Nephron progenitor cell (in vitro differentiated cells): Measurements from ENCODE around the gene MATN1.

ENCODE experiments used
- DNase-seq: peaks from one replicate; pipeline ENCODE4 v3.0.0; 2021
- H3K27ac Mint-ChIP-seq: 2 replicates; pipeline ENCODE4 v1.8.0; 2021; ENCODE audit warnings: mild to moderate bottlenecking, moderate library complexity, mixed read lengths
- H3K27me3 Mint-ChIP-seq: 2 replicates; pipeline ENCODE4 v1.8.0; 2021; ENCODE audit warnings: mild to moderate bottlenecking, low read depth, mixed read lengths; ENCODE audit not compliant: poor library complexity
- H3K36me3 Mint-ChIP-seq: 2 replicates; pipeline ENCODE4 v1.8.0; 2021; ENCODE audit warnings: low read depth, mixed read lengths
- H3K4me1 Mint-ChIP-seq: 2 replicates; pipeline ENCODE4 v1.8.0; 2021; ENCODE audit warnings: mixed read lengths
- H3K4me3 Mint-ChIP-seq: 2 replicates; pipeline ENCODE4 v1.8.0; 2021; ENCODE audit warnings: mild to moderate bottlenecking, moderate library complexity, mixed read lengths
- H3K9me3 Mint-ChIP-seq: 2 replicates; pipeline ENCODE4 v1.8.0; 2021; ENCODE audit warnings: mild to moderate bottlenecking, moderate library complexity, mixed read lengths
- TF ChIP-seq, protein P1 (sequence below): fragments of 200-600 bp; sonication (generic); IDR thresholded peaks from 2 replicates; pipeline ENCODE4 v1.5.0; 2021; ENCODE audit warnings: antibody characterized with exemption

Gene MATN1

DNA sequence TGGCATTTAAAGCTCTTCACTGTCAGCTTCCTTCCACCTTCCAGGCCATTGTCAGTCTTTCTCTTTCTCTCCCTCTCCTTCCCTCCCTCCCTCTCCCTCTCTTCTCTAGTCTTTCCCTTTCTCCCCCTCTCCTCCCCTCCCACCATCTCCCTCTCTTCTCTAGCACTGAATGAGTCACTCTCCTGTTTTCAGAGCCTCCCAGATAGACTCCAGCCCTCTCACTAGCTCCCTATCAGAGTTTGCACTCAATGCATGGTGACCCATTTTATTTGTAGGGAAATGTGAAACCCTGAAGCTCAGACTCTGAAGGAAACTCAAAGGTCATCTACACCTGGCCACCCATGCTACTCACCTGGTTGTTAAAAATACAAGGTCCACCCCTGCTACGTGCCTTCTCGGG, 4.4 kb upstream of the MATN1 start:
- peaks cover 73% of the 10 kb centered on the region for H3K4me1 Mint-ChIP-seq
- H3K4me3 Mint-ChIP-seq = peak overlapping the region; percentile 23
- no peaks in the 10 kb centered on the region for H3K27me3 Mint-ChIP-seq
- no peak for DNase-seq
- H3K36me3 Mint-ChIP-seq = no peaks in the 10 kb centered on the region
- H3K9me3 Mint-ChIP-seq = no peaks in the 10 kb centered on the region
- TF ChIP-seq, protein P1, sequence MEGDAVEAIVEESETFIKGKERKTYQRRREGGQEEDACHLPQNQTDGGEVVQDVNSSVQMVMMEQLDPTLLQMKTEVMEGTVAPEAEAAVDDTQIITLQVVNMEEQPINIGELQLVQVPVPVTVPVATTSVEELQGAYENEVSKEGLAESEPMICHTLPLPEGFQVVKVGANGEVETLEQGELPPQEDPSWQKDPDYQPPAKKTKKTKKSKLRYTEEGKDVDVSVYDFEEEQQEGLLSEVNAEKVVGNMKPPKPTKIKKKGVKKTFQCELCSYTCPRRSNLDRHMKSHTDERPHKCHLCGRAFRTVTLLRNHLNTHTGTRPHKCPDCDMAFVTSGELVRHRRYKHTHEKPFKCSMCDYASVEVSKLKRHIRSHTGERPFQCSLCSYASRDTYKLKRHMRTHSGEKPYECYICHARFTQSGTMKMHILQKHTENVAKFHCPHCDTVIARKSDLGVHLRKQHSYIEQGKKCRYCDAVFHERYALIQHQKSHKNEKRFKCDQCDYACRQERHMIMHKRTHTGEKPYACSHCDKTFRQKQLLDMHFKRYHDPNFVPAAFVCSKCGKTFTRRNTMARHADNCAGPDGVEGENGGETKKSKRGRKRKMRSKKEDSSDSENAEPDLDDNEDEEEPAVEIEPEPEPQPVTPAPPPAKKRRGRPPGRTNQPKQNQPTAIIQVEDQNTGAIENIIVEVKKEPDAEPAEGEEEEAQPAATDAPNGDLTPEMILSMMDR = no peak
- H3K27ac Mint-ChIP-seq = peak overlapping the region; percentile 81

DNA sequence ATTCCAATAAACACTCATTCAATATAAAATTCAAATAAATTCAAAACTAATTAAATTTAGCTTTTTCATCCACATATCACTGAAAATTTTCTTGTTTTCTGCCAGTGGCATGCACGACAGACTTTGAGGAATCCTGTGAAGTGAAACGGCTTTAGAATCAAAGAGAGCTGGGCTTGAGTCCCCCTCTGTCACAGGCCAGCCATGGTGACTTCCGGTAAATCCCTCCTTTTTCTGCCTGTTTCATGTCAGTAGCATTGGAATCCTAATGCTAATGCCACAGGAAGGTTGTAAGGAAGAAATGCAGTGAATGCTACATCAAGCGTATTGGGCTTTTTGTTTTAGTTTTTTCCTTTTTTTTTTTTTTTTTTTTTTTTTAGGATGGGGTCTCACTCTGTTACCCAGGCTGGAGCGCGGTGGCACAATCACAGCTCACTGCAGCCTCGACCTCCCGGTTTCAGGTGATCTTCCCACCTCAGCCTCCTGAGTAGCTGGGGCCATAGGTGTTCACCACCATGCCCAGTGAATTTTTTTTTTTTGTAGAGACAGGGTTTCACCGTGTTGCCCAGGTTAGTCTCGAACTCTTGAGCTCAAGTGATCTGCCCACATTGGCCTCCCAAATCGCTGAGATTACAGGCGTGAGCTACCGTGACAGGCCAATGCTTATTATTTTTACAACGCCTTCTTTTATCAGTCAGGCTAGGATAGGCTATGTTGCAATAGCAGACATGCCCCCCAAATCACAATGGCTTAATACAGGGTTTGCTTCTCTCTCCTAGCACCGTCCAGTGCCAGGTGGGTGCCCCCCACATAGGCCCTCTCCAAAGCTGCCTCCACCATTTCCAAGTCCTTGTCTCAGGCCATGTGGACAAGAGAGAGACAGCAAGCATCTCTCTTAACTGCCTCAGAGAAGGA, 3.6 kb upstream of the MATN1 start:
- H3K9me3 Mint-ChIP-seq = no peaks in the 10 kb centered on the region
- TF ChIP-seq, protein P1 = no peak
- H3K27ac Mint-ChIP-seq = peak overlapping the region; percentile 59
- H3K4me3 Mint-ChIP-seq = no peak overlapping the region
- peaks cover 66% of the 10 kb centered on the region for H3K4me1 Mint-ChIP-seq
- DNase-seq = no peak
- H3K27me3 Mint-ChIP-seq = no peaks in the 10 kb centered on the region
- H3K36me3 Mint-ChIP-seq = no peaks in the 10 kb centered on the region

DNA sequence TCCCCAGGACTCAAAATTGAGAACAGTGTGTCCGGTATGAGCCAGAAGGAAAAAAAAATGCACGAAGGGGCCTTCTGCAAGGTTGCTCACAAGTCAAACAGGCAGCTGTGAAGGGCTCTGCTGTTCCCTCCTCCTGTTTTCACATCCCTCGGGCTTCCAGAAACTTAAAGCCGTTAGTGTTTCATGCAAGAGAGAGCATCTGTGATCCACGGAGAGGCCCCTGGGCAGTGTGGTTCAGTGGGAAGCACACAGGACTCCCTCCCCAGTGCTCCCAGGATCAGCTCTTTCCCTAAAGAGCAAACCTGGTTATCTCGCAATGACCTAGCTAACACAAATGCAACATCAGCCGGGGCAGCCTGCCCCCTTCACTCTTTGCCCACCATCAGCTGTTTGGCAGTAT, 2.9 kb upstream of the MATN1 start:
- peaks cover 60% of the 10 kb centered on the region for H3K4me1 Mint-ChIP-seq

DNA sequence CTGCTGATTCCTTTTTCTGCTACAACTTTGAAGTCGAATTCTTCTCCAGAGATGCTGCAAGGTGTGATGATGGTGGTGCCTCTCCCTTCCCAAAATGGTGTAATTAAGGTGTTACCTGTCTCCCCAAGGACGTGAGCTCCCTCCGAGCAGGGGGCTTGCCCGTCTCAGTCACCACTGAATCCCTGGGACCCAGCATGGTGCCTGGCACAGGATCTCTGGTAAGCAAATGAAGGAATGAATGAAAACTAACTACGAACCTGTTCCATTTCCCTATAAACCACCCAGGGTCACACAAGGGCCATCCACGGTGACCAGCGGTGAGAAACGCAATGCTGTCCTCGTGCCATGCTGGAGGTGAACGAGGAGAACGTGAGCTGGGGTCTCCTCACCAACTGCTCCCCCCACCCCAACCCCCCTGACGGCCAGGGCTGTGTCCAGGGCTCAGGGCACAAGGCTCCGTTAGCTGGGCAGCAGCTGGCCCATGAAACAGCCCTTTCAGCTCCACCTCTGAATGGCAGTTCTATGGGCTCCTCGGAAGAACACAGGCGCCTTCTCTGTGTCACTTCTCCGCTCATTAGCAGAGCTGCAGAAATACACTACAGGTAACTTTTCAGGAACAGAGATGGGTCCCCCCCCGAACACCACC, 2.2 kb upstream of the MATN1 start:
- H3K27ac Mint-ChIP-seq = no peak overlapping the region
- H3K4me3 Mint-ChIP-seq = no peak overlapping the region
- H3K36me3 Mint-ChIP-seq = no peaks in the 10 kb centered on the region
- TF ChIP-seq, protein P1 = no peak
- no peaks in the 10 kb centered on the region for H3K9me3 Mint-ChIP-seq
- H3K4me1 Mint-ChIP-seq = peaks cover 54% of the 10 kb centered on the region
- DNase-seq = no peak
- H3K27me3 Mint-ChIP-seq = peaks cover 2% of the 10 kb centered on the region

More for the DNA sequence above, 2.9 kb upstream of the MATN1 start:
- DNase-seq = no peak
- TF ChIP-seq, protein P1 = no peak
- Mint-ChIP-seq H3K27me3 (no peaks in the 10 kb centered on the region), H3K9me3 (no peaks in the 10 kb centered on the region), H3K36me3 (no peaks in the 10 kb centered on the region), H3K4me3 (no peak overlapping the region), H3K27ac (no peak overlapping the region)

DNA sequence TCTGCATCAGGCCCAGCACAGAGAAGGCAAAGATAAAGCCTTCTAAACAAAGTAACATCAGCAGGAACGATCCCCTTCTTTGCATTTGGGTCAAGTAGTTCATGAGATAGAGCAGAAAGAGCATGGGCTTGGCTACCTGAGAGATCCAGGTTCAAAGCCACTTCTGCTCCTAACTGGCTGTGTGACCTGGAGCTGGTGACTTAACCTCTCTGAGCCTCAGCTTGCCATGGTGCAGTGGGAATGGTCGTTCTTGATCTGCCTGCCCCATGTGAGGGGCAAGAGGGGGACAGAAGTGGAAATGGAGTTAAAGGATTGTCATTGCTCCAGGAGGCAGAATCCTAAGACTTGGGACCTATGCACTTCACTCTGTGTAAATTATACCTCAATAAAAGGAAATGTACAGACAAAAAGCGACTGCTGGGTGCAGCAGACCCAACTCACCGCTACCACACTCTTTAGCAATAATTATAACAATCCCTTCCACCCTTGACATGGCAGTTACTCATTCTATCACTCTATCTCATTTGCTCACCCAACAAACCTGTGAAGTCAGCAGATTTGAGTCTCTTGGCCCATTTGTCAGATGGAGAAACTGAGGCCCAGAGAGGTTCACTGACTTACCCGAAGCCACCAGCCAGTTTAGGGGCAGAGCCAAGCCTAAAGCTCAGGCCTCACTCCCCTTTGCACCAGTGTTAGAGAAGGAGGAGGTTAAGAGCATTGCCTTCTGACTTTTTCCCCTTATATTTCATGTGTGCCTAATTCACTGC, 1.5 kb upstream of the MATN1 start:
- Mint-ChIP-seq H3K36me3 (no peaks in the 10 kb centered on the region), H3K4me1 (peaks cover 47% of the 10 kb centered on the region), H3K9me3 (no peaks in the 10 kb centered on the region), H3K27me3 (peaks cover 2% of the 10 kb centered on the region), H3K27ac (no peak overlapping the region), H3K4me3 (no peak overlapping the region)
- TF ChIP-seq, protein P1 = no peak
- no peak for DNase-seq
